Activated naive CD4-positive, alpha-beta T cell treated with anti-CD3 and anti-CD28 coated beads for 36 hours (primary cell): Measurements from ENCODE around the gene OR2J3. TPM values are rescaled to one million over a fixed set of nuclear protein-coding genes. Genes with fewer than 3 reads are reported as not detected.
"Not testable (repeated sequence)": the region's sequence is repeated elsewhere in the genome, so short reads cannot be mapped to it uniquely, and the experiment has no call there.

Source experiments
- CTCF ChIA-PET: fragments of 350-600 bp; sonication (Branson Sonifier 250); formaldehyde crosslinking; loops from one replicate; lab custom pipeline; 2021; ENCODE audit warnings: antibody characterized with exemption; lab: Charles Lee
- DNase-seq: peaks from one replicate; pipeline ENCODE4 v3.0.0-alpha.2; 2020
- H3K27ac Mint-ChIP-seq: one replicate; pipeline ENCODE4 v1.8.0; 2021; ENCODE audit warnings: mild to moderate bottlenecking, mixed read lengths
- H3K27me3 Mint-ChIP-seq: one replicate; pipeline ENCODE4 v1.8.0; 2021; ENCODE audit warnings: low read depth, mixed read lengths
- H3K36me3 Mint-ChIP-seq: one replicate; pipeline ENCODE4 v1.8.0; 2021; ENCODE audit warnings: low read depth, mixed read lengths
- H3K4me1 Mint-ChIP-seq: one replicate; pipeline ENCODE4 v1.8.0; 2021; ENCODE audit warnings: low read depth, mixed read lengths
- H3K4me3 Mint-ChIP-seq: one replicate; pipeline ENCODE4 v1.8.0; 2021; ENCODE audit warnings: mild to moderate bottlenecking, moderate library complexity, mixed read lengths
- H3K9me3 Mint-ChIP-seq: one replicate; pipeline ENCODE4 v1.8.0; 2021; ENCODE audit warnings: mixed read lengths
- intact Hi-C: fragments of 100-400 bp; cut with micrococcal nuclease; formaldehyde crosslinking; loops from one replicate; pipeline ENCODE4 v1.15.1; 2023
- total RNA-seq, 2 experiments: library from RNA; stranded (reverse); gene quantifications; one replicate each; pipeline ENCODE4 v1.2.3, GENCODE V29; 2021

Gene OR2J3
- not detected for total RNA-seq

GRCh38 chr6:29107758-29108157, at the start of gene OR2J3:
Gene OR2J3 (plus strand): TSS chr6:29108058. CDS start chr6:29111891, 3,833 bp downstream.
- DNase-seq: no peak
- H3K27me3 Mint-ChIP-seq: peaks cover 36% of the 10 kb centered on the region
- H3K4me1 Mint-ChIP-seq: no peaks in the 10 kb centered on the region
- no peak within 1 kb of the TSS for H3K4me3 Mint-ChIP-seq
- no peak within 1 kb of the TSS for H3K27ac Mint-ChIP-seq
- H3K36me3 Mint-ChIP-seq: no peaks in the 10 kb centered on the region
- CTCF ChIA-PET: no interaction called here
- no peaks in the 10 kb centered on the region for H3K9me3 Mint-ChIP-seq
- intact Hi-C loops: no loop called here

- CTCF ChIA-PET: interaction anchor here (0.5 to 0.8 kb wide), 4 partner anchors 38 to 1407 kb away, joined by 3 read pairs; no protein-coding TSS in a partner anchor
- DNase-seq: peak; percentile 12
- no peaks in the 10 kb centered on the region for H3K9me3 Mint-ChIP-seq
- intact Hi-C loops: no loop called here
- no peak overlapping the region for H3K4me3 Mint-ChIP-seq
- no peaks in the 10 kb centered on the region for H3K4me1 Mint-ChIP-seq
- no peak overlapping the region for H3K27ac Mint-ChIP-seq
- no peaks in the 10 kb centered on the region for H3K36me3 Mint-ChIP-seq
- peaks cover 26% of the 10 kb centered on the region for H3K27me3 Mint-ChIP-seq
These were observed 35.8 kb upstream of the OR2J3 start for GRCh38 chr6:29071831-29072723.

- Mint-ChIP-seq H3K4me1 (peaks cover 3% of the 10 kb centered on the region), H3K36me3 (no peaks in the 10 kb centered on the region), H3K9me3 (no peaks in the 10 kb centered on the region), H3K27ac (no peak overlapping the region), H3K27me3 (peaks cover 3% of the 10 kb centered on the region), H3K4me3 (no peak overlapping the region)
- DNase-seq: no peak
- CTCF ChIA-PET: no interaction called here
- intact Hi-C loops: no loop called here
These were observed 28.7 kb upstream of the OR2J3 start for GRCh38 chr6:29079203-29079602.

- Mint-ChIP-seq H3K27me3 (peaks cover under 1% of the 10 kb centered on the region), H3K4me3 (no peak overlapping the region), H3K9me3 (no peaks in the 10 kb centered on the region), H3K36me3 (no peaks in the 10 kb centered on the region), H3K4me1 (peaks cover 3% of the 10 kb centered on the region), H3K27ac (no peak overlapping the region)
- no peak for DNase-seq
- CTCF ChIA-PET: no interaction called here
- intact Hi-C loops: no loop called here
These were observed 26.5 kb upstream of the OR2J3 start for GRCh38 chr6:29081312-29081711.

GRCh38 chr6:29082457-29082856, 25.4 kb upstream of the OR2J3 start:
- DNase-seq: no peak
- Mint-ChIP-seq H3K27ac (no peak overlapping the region), H3K27me3 (peaks cover 8% of the 10 kb centered on the region), H3K4me3 (no peak overlapping the region), H3K36me3 (no peaks in the 10 kb centered on the region), H3K4me1 (peaks cover 3% of the 10 kb centered on the region), H3K9me3 (no peaks in the 10 kb centered on the region)
- CTCF ChIA-PET: no interaction called here
- intact Hi-C loops: no loop called here

GRCh38 chr6:29087213-29087612, 20.6 kb upstream of the OR2J3 start, which contains the start of gene OR2B3:
Gene OR2B3 (minus strand): TSS chr6:29087313. CDS start chr6:29087248, 65 bp downstream.
- intact Hi-C loops: no loop called here

GRCh38 chr6:29092957-29093356, 14.9 kb upstream of the OR2J3 start:
- Mint-ChIP-seq H3K4me3 (no peak overlapping the region), H3K36me3 (no peaks in the 10 kb centered on the region)

More at GRCh38 chr6:29087213-29087612, 20.6 kb upstream of the OR2J3 start, which contains the start of gene OR2B3:
- CTCF ChIA-PET: no interaction called here
- Mint-ChIP-seq H3K4me3 (no peak within 1 kb of the TSS), H3K9me3 (no peaks in the 10 kb centered on the region), H3K36me3 (no peaks in the 10 kb centered on the region), H3K27ac (no peak within 1 kb of the TSS), H3K27me3 (peaks cover 19% of the 10 kb centered on the region), H3K4me1 (no peaks in the 10 kb centered on the region)
- no peak for DNase-seq

GRCh38 chr6:29097803-29098202, 10.1 kb upstream of the OR2J3 start:
- CTCF ChIA-PET: no interaction called here
- Mint-ChIP-seq H3K4me3 (no peak overlapping the region), H3K36me3 (no peaks in the 10 kb centered on the region), H3K27me3 (peaks cover 21% of the 10 kb centered on the region), H3K27ac (no peak overlapping the region), H3K9me3 (no peaks in the 10 kb centered on the region), H3K4me1 (no peaks in the 10 kb centered on the region)
- intact Hi-C loops: no loop called here
- no peak for DNase-seq

More at GRCh38 chr6:29092957-29093356, 14.9 kb upstream of the OR2J3 start:
- Mint-ChIP-seq H3K27me3 (peaks cover 22% of the 10 kb centered on the region), H3K9me3 (no peaks in the 10 kb centered on the region), H3K4me1 (no peaks in the 10 kb centered on the region), H3K27ac (no peak overlapping the region)
- intact Hi-C loops: no loop called here
- no peak for DNase-seq
- CTCF ChIA-PET: no interaction called here

GRCh38 chr6:29099190-29099589, 8.7 kb upstream of the OR2J3 start, which contains the start of gene OR2J1:
Gene OR2J1 (plus strand): TSS chr6:29099490. CDS start chr6:29100943, 1,453 bp downstream.
- CTCF ChIA-PET: no interaction called here
- H3K27ac Mint-ChIP-seq: no peak within 1 kb of the TSS
- peaks cover 26% of the 10 kb centered on the region for H3K27me3 Mint-ChIP-seq
- H3K9me3 Mint-ChIP-seq: no peaks in the 10 kb centered on the region
- intact Hi-C loops: no loop called here
- DNase-seq: no peak
- H3K4me3 Mint-ChIP-seq: no peak within 1 kb of the TSS
- H3K36me3 Mint-ChIP-seq: no peaks in the 10 kb centered on the region
- H3K4me1 Mint-ChIP-seq: no peaks in the 10 kb centered on the region

GRCh38 chr6:29112135-29112534, 4.3 kb downstream of the OR2J3 start:
- H3K27me3 Mint-ChIP-seq: peaks cover 21% of the 10 kb centered on the region
- intact Hi-C loops: no loop called here
- CTCF ChIA-PET: no interaction called here
- DNase-seq: no peak
- H3K36me3 Mint-ChIP-seq: no peaks in the 10 kb centered on the region
- no peak overlapping the region for H3K4me3 Mint-ChIP-seq
- H3K4me1 Mint-ChIP-seq: no peaks in the 10 kb centered on the region
- H3K9me3 Mint-ChIP-seq: no peaks in the 10 kb centered on the region
- no peak overlapping the region for H3K27ac Mint-ChIP-seq

GRCh38 chr6:29114964-29115363, 7.1 kb downstream of the OR2J3 start:
- H3K27ac Mint-ChIP-seq, H3K4me1 Mint-ChIP-seq, H3K9me3 Mint-ChIP-seq, intact Hi-C loops, H3K36me3 Mint-ChIP-seq, H3K4me3 Mint-ChIP-seq, DNase-seq: not testable (repeated sequence)
- CTCF ChIA-PET: interaction anchor here (0.6 kb wide), 1 partner anchor 63 kb away, joined by 3 read pairs; no protein-coding TSS in a partner anchor
- H3K27me3 Mint-ChIP-seq: peaks cover 32% of the 10 kb centered on the region

- intact Hi-C loops: no loop called here
- no peaks in the 10 kb centered on the region for H3K4me1 Mint-ChIP-seq
- H3K27me3 Mint-ChIP-seq: peaks cover 31% of the 10 kb centered on the region
- H3K27ac Mint-ChIP-seq: no peak overlapping the region
- H3K9me3 Mint-ChIP-seq: no peaks in the 10 kb centered on the region
- DNase-seq: no peak
- no peaks in the 10 kb centered on the region for H3K36me3 Mint-ChIP-seq
- CTCF ChIA-PET: no interaction called here
- no peak overlapping the region for H3K4me3 Mint-ChIP-seq
These were observed 21.6 kb downstream of the OR2J3 start for GRCh38 chr6:29129326-29130012.
